K562 (cell line): Measurements from ENCODE around the gene FXYD3. TPM values are rescaled to one million over a fixed set of nuclear protein-coding genes. Genes with fewer than 3 reads are reported as not detected.

ENCODE experiments used
- ATAC-seq: fragments of 200-7000 bp; cut with Tn5 transposase; 3 replicates; pipeline ENCODE4 v1.9.1; 2020; ENCODE audit warnings: moderate library complexity
- BruUV-seq: library from RNA; stranded (reverse); fragments of 400-500 nt; replicated peaks from 2 replicates; lab custom pipeline; 2021; lab: Mats Ljungman, UMichigan
- CTCF ChIA-PET: fragments of 300-600 bp; formaldehyde crosslinking; extraction: SDS; loops from one replicate; lab custom pipeline; 2021; ENCODE audit warnings: low intra/inter-chr PET ratio; lab: Yijun Ruan, JAX
- POLR2A ChIA-PET: fragments of 300-600, 350-650 bp; sonication (Branson Sonifier 250); formaldehyde crosslinking; extraction: SDS; loops from one replicate; lab custom pipeline; 2021; ENCODE audit warnings: antibody characterized with exemption, inconsistent platforms; lab: Yijun Ruan, JAX
- DNase-seq, 4 experiments: peaks; one replicate each; pipeline versions ENCODE4 v3.0.0 to v3.0.0-alpha.2; 2011 to 2018; ENCODE audit warnings: low spot score in 3 of 4, mixed read lengths in 3 of 4; ENCODE audit errors: extremely low read depth in 1 of 4
- FAIRE-seq: peaks from 2 replicates; lab custom pipeline; 2011; peaks lifted over from hg19 to GRCh38; lab: Jason Lieb, UNC
- H2AFZ ChIP-seq: 2 replicates; pipeline ENCODE4 v1.6.0; 2011; ENCODE audit warnings: low read depth, low read length, control low read depth, inconsistent platforms
- H3K27ac ChIP-seq: fragments of 200-600 bp; 3 replicates; pipeline ENCODE4 v1.8.0; 2011; ENCODE audit warnings: low read depth, mild to moderate bottlenecking, control low read depth, inconsistent platforms, low read length, moderate library complexity, mixed read lengths; ENCODE audit errors: extremely low read depth
- H3K27me3 ChIP-seq, 2 experiments: fragments of 300-600 bp in 1 of 2; 2 replicates in 1 of 2; 3 replicates in 1 of 2; pipeline versions ENCODE4 v1.6.0 to v1.8.0; 2011; ENCODE audit warnings: inconsistent platforms in 2 of 2, low read length in 2 of 2, mild to moderate bottlenecking in 1 of 2, mixed read lengths in 1 of 2, moderate library complexity in 1 of 2; ENCODE audit not compliant: control insufficient read depth in 2 of 2, insufficient read depth in 2 of 2
- H3K36me3 ChIP-seq: fragments of 300-600 bp; 3 replicates; pipeline ENCODE4 v1.8.0; 2011; ENCODE audit warnings: mild to moderate bottlenecking, low read length, inconsistent platforms; ENCODE audit not compliant: control insufficient read depth, insufficient read depth
- H3K4me1 ChIP-seq, 2 experiments: fragments of 200-600 bp in 1 of 2; replicated peaks in 1 of 2; 2 replicates in 1 of 2; 3 replicates in 1 of 2; pipeline versions ENCODE4 v1.5.1 to v1.8.0; 2011; ENCODE audit warnings: inconsistent platforms in 2 of 2, low read length in 2 of 2, mild to moderate bottlenecking in 1 of 2, mixed read lengths in 1 of 2, moderate library complexity in 1 of 2; ENCODE audit not compliant: control insufficient read depth in 2 of 2, insufficient read depth in 2 of 2
- H3K4me2 ChIP-seq: 2 replicates; pipeline ENCODE4 v1.6.1; 2011; ENCODE audit warnings: low read length, control low read depth, inconsistent platforms, mixed read lengths; ENCODE audit not compliant: insufficient read depth
- H3K4me3 ChIP-seq: fragments of 200-600 bp; sonication (generic), shearing (Covaris generic); 2 replicates; pipeline ENCODE4 v1.5.1; 2016; ENCODE audit warnings: control low read depth, inconsistent platforms
- H3K79me2 ChIP-seq: fragments of 200-600 bp; 3 replicates; pipeline ENCODE4 v1.8.0; 2011; ENCODE audit warnings: low read length, inconsistent platforms; ENCODE audit not compliant: control insufficient read depth, insufficient read depth
- H3K9ac ChIP-seq, 2 experiments: 2 replicates each; pipeline versions ENCODE4 v1.6.0 to v1.6.1; 2011; ENCODE audit warnings: low read depth in 2 of 2, low read length in 2 of 2, control low read depth in 1 of 2, inconsistent platforms in 1 of 2, mild to moderate bottlenecking in 1 of 2, mixed read lengths in 1 of 2; ENCODE audit not compliant: insufficient read depth in 1 of 2
- H3K9me1 ChIP-seq: one replicate; pipeline ENCODE4 v1.6.0; 2011; ENCODE audit warnings: inconsistent platforms, mild to moderate bottlenecking, low read length, moderate library complexity; ENCODE audit not compliant: control insufficient read depth, insufficient read depth
- H3K9me3 ChIP-seq: replicated peaks from 2 replicates; pipeline ENCODE4 v1.5.1; 2011; ENCODE audit warnings: low read depth, low read length, inconsistent platforms; ENCODE audit not compliant: control insufficient read depth, insufficient read depth
- H4K20me1 ChIP-seq: replicated peaks from 2 replicates; pipeline ENCODE4 v1.6.1; 2011; ENCODE audit warnings: low read length, inconsistent platforms, mixed read lengths; ENCODE audit not compliant: control insufficient read depth, insufficient read depth
- KAT7 ChIP-seq: sonication (generic); formaldehyde crosslinking; IDR thresholded peaks from 2 replicates; pipeline ENCODE4 v1.8.0; 2022; ENCODE audit warnings: missing genetic modification reagents, mild to moderate bottlenecking, borderline replicate concordance
- MCM5 ChIP-seq: fragments of 450-650 bp; IDR thresholded peaks from 2 replicates; pipeline ENCODE4 v1.6.1; 2016; ENCODE audit warnings: low read depth
- NELFE ChIP-seq: IDR thresholded peaks from 2 replicates; pipeline ENCODE4 v1.6.1; 2011; ENCODE audit warnings: mild to moderate bottlenecking; ENCODE audit not compliant: insufficient read depth, insufficient read length
- NFIX ChIP-seq: fragments of 250-450 bp; sonication (Bioruptor Pico); IDR thresholded peaks from 2 replicates; pipeline ENCODE4 v1.4.0; 2020; ENCODE audit warnings: low read depth, mild to moderate bottlenecking, moderate library complexity
- RCOR1 ChIP-seq, 2 experiments: IDR thresholded peaks; 2 replicates each; pipeline ENCODE4 v1.6.1; 2012; ENCODE audit warnings: low read depth in 2 of 2, low read length in 2 of 2, borderline replicate concordance in 1 of 2, improper control_type of control experiment in 1 of 2
- SNRNP70 ChIP-seq: fragments of 200-400 bp; formaldehyde crosslinking; optimal IDR thresholded peaks from 2 replicates; pipeline ENCODE3; 2017; ENCODE audit warnings: low read depth, low read length
- TBL1XR1 ChIP-seq, 2 experiments: IDR thresholded peaks; 2 replicates each; pipeline ENCODE4 v1.6.1; 2012; ENCODE audit warnings: improper control_type of control experiment in 2 of 2, low read length in 2 of 2, mild to moderate bottlenecking in 1 of 2
- ZNF224 ChIP-seq: sonication (generic); formaldehyde crosslinking; IDR thresholded peaks from 2 replicates; pipeline ENCODE4 v1.8.0; 2022; ENCODE audit warnings: mild to moderate bottlenecking, missing genetic modification reagents
- ZNF316 ChIP-seq: fragments of 450-650 bp; IDR thresholded peaks from 2 replicates; pipeline ENCODE4 v1.6.1; 2016
- ZNF76 ChIP-seq: fragments of 250-450 bp; sonication (Bioruptor Pico); IDR thresholded peaks from 2 replicates; pipeline ENCODE4 v1.4.0; 2020; ENCODE audit warnings: mild to moderate bottlenecking, moderate library complexity, borderline replicate concordance
- WGBS: fragments of 100-300 bp; shearing (Covaris generic); methylation state at CpG from one replicate; pipeline ENCODE4 v1.1.6; 2016; ENCODE audit warnings: low coverage, mixed read lengths; ENCODE audit not compliant: insufficient coverage; ENCODE audit errors: missing lambda C conversion rate; 5-methylcytosine and 5-hydroxymethylcytosine counted together
- in situ Hi-C: fragments of 300-500 bp; cut with MboI; formaldehyde crosslinking; loops from 4 replicates; pipeline ENCODE4 v1.15.0; 2018; ENCODE audit warnings: inconsistent platforms, mixed read lengths
- intact Hi-C: fragments of 100-400 bp; cut with micrococcal nuclease; formaldehyde crosslinking; loops from 2 replicates; pipeline ENCODE4 v1.14.2; 2022
- polyA plus RNA-seq, 8 experiments: library from polyadenylated mRNA; depleted of rRNA in 4 of 8; stranded (reverse) in 5 of 8; unstranded in 3 of 8; fragments of >200 nt; fragmentation: Nextera tagmentation in 2 of 8; fragmentation: Illumina TruSeq in 1 of 8; extraction: Ambion mirVana in 2 of 8; extraction: Trizol in 1 of 8; gene quantifications; 2 replicates each; pipeline versions ENCODE4 v1.2.1 to v1.2.3, GENCODE V29; 2011 to 2014; ENCODE audit warnings: inconsistent platforms in 1 of 8, missing spikeins in 1 of 8
- total RNA-seq, 7 experiments: library from RNA; depleted of rRNA in 6 of 7; stranded (reverse); fragments of >200 nt in 6 of 7; fragmentation: Illumina TruSeq in 2 of 7; extraction: Trizol in 2 of 7; gene quantifications; 2 replicates each; pipeline versions ENCODE4 v1.2.1 to v1.2.3, GENCODE V29; 2011 to 2021; ENCODE audit warnings: low replicate concordance in 1 of 7
- TF ChIP-seq, protein P1 (sequence below): sonication (generic); formaldehyde crosslinking; IDR thresholded peaks from 2 replicates; pipeline ENCODE4 v1.8.0; 2022; ENCODE audit warnings: missing genetic modification reagents, mild to moderate bottlenecking, borderline replicate concordance
- TF ChIP-seq, protein P2 (sequence below): fragments of 250-450 bp; sonication (Bioruptor Pico); IDR thresholded peaks from 2 replicates; pipeline ENCODE4 v1.9.0; 2021; ENCODE audit warnings: mild to moderate bottlenecking
- TF ChIP-seq, protein P3 (sequence below): fragments of 250-450 bp; sonication (Bioruptor Pico); IDR thresholded peaks from 2 replicates; pipeline ENCODE4 v1.8.0; 2022; ENCODE audit warnings: moderate library complexity, mild to moderate bottlenecking, inconsistent platforms
- TF ChIP-seq, protein P4 (sequence below), 2 experiments: IDR thresholded peaks in 1 of 2; conservative IDR thresholded peaks in 1 of 2; 2 replicates each; pipeline ENCODE4 v1.6.1; 2016; ENCODE audit warnings: low read depth in 2 of 2, mild to moderate bottlenecking in 1 of 2, missing compliant biosample characterization in 1 of 2, missing genetic modification characterization in 1 of 2, moderate library complexity in 1 of 2

FXYD3 gene
- total and polyA plus RNA-seq, 9 of the 15 experiments (the other 6 are each of a cell fraction or from before 2014, with no cell fraction given) = 0.24 TPM; not detected in 8

DNA sequence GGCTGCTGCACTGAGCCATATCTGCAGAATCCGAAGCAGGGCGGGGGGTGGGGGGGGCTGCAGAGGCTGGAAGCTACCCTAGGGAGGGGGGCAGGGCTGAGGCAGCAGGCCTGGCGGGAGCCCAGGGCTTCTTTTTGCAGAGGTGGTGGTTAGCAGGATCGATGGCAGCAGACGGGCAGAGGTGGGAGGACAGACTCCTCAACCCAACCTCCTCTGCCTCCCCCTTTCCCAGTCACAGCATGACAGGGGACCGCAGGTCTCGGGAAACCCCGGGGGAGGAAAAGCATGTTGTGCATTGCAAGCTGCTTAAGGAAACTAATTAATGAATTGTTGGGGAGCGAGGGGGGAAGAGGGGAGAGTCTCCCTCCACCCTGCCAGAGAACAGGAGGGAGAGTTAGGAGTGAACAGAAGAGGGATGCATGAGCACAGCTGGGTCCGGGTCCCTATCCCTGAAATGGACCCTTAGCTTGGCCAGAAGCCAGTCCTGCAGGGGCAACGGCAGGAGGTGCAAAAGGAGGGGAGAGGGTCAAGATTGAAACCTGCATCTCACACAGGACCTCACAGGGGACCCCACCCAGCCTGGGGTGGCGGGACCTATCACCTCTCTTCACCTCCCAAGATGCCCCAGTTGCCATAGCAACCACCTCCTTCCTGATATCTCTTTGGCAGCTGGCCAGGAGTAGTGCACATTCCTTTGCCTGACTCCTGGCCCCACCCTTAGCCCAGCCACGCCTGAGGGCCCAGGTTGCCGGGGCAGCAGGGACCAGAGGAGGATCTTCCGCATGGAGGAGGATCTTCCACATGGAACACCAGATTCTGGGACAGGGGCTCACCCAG is 29.2 kb downstream of the FXYD3 start:
- Histone ChIP-seq H3K36me3 (peaks cover 8% of the 10 kb centered on the region; the same call in 2 of the 3 replicates), H2AFZ (no peak overlapping the region), H3K9me3 (no peaks in the 10 kb centered on the region), H3K4me1 (peaks cover 13 to 43% of the 10 kb centered on the region in 2 experiments), H3K9me1 (no peaks in the 10 kb centered on the region), H3K79me2 (no peaks in the 10 kb centered on the region), H3K27me3 (no peaks in the 10 kb centered on the region; a peak in 1 of 5 replicates), H3K4me2 (no peak overlapping the region), H3K9ac (no peak overlapping the region), H4K20me1 (peaks cover 12% of the 10 kb centered on the region), H3K27ac (no peak overlapping the region), H3K4me3 (no peak overlapping the region)
- ChIA-PET CTCF (no interaction called here), POLR2A (interaction anchor here (0.6 to 1.0 kb wide), 2 partner anchors 14 to 317 kb away, joined by 3 read pairs; no protein-coding TSS in a partner anchor)
- peak; percentile 86 for FAIRE-seq
- 6% methylated on average over 11 of the region's 15 CpGs for WGBS
- intact Hi-C loops (loop anchor here (5.0 kb wide), 1 partner anchor 122 kb away; the partner anchor contains the start of gene USF2), in situ Hi-C loops (no loop called here)
- ATAC-seq = peak; percentile 31
- peak; percentile 87 to 95 (median 88) for DNase-seq
- BruUV-seq = no TSS peak
- TF ChIP-seq, protein P1, sequence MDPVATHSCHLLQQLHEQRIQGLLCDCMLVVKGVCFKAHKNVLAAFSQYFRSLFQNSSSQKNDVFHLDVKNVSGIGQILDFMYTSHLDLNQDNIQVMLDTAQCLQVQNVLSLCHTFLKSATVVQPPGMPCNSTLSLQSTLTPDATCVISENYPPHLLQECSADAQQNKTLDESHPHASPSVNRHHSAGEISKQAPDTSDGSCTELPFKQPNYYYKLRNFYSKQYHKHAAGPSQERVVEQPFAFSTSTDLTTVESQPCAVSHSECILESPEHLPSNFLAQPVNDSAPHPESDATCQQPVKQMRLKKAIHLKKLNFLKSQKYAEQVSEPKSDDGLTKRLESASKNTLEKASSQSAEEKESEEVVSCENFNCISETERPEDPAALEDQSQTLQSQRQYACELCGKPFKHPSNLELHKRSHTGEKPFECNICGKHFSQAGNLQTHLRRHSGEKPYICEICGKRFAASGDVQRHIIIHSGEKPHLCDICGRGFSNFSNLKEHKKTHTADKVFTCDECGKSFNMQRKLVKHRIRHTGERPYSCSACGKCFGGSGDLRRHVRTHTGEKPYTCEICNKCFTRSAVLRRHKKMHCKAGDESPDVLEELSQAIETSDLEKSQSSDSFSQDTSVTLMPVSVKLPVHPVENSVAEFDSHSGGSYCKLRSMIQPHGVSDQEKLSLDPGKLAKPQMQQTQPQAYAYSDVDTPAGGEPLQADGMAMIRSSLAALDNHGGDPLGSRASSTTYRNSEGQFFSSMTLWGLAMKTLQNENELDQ (CRISPR knock-in tag) = no peak
- TF ChIP-seq, protein P2, sequence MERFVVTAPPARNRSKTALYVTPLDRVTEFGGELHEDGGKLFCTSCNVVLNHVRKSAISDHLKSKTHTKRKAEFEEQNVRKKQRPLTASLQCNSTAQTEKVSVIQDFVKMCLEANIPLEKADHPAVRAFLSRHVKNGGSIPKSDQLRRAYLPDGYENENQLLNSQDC = no peak
- TF ChIP-seq RCOR1 (IDR thresholded peaks at IDR 0.05; ENCODE audit: borderline replicate concordance in 1 of 2, low read depth in 2 of 2, low read length in 2 of 2) = peak; percentile 73 to 99; a peak in 3 of 4 replicates
- TF ChIP-seq, protein P3, sequence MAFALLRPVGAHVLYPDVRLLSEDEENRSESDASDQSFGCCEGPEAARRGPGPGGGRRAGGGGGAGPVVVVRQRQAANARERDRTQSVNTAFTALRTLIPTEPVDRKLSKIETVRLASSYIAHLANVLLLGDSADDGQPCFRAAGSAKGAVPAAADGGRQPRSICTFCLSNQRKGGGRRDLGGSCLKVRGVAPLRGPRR (CRISPR knock-in tag) = no peak
- no peak for TF ChIP-seq KAT7 (CRISPR knock-in tag)
- no peak for TF ChIP-seq TBL1XR1 (IDR thresholded peaks at IDR 0.05; ENCODE audit: low read length in 2 of 2)
- TF ChIP-seq NFIX (CRISPR knock-in tag) = peak; percentile 73
- no peak for TF ChIP-seq MCM5
- TF ChIP-seq NELFE = no peak
- no peak for TF ChIP-seq SNRNP70
- TF ChIP-seq, protein P4, sequence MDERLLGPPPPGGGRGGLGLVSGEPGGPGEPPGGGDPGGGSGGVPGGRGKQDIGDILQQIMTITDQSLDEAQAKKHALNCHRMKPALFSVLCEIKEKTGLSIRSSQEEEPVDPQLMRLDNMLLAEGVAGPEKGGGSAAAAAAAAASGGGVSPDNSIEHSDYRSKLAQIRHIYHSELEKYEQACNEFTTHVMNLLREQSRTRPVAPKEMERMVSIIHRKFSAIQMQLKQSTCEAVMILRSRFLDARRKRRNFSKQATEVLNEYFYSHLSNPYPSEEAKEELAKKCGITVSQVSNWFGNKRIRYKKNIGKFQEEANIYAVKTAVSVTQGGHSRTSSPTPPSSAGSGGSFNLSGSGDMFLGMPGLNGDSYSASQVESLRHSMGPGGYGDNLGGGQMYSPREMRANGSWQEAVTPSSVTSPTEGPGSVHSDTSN (CRISPR knock-in tag; IDR thresholded peaks at IDR 0.05; ENCODE audit: low read depth) = no peak
- TF ChIP-seq, protein P4 (tag; conservative IDR thresholded peaks at IDR 0.05; ENCODE audit: low read depth) = no peak
- no peak for TF ChIP-seq ZNF76 (CRISPR knock-in tag)
- no peak for TF ChIP-seq ZNF224 (CRISPR knock-in tag)
- TF ChIP-seq ZNF316 = no peak
